ENCODE results near the gene AFF3.

AFF3 gene

GRCh38 chr2:100059638-100060037 is 82.8 kb downstream of the AFF3 start:
- Histone ChIP-seq H3K4me3 (ENCODE audit: low read length) (no peak overlapping the region), H3K27me3 (ENCODE audit: control insufficient read depth, insufficient read depth, low read length) (no peaks in the 10 kb centered on the region), H3K4me1 (ENCODE audit: control insufficient read depth, insufficient read depth, low read length) (no peaks in the 10 kb centered on the region), H3K36me3 (ENCODE audit: control insufficient read depth, insufficient read depth, low read length) (no peaks in the 10 kb centered on the region), H3K9ac (ENCODE audit: low read length) (no peak overlapping the region), H3K9me3 (ENCODE audit: control insufficient read depth, low read length) (no peaks in the 10 kb centered on the region)

GRCh38 chr2:100057901-100058261 is 84.5 kb downstream of the AFF3 start:
- Histone ChIP-seq H3K4me3 (ENCODE audit: low read length) (no peak overlapping the region), H3K9ac (ENCODE audit: low read length) (no peak overlapping the region), H3K27me3 (ENCODE audit: control insufficient read depth, insufficient read depth, low read length) (no peaks in the 10 kb centered on the region), H3K4me1 (ENCODE audit: control insufficient read depth, insufficient read depth, low read length) (no peaks in the 10 kb centered on the region), H3K9me3 (ENCODE audit: control insufficient read depth, low read length) (no peaks in the 10 kb centered on the region), H3K36me3 (ENCODE audit: control insufficient read depth, insufficient read depth, low read length) (no peaks in the 10 kb centered on the region)

- no peaks in the 10 kb centered on the region for H3K36me3 ChIP-seq (ENCODE audit: control insufficient read depth, insufficient read depth, low read length)
- no peak overlapping the region for H3K9ac ChIP-seq (ENCODE audit: low read length)
- no peaks in the 10 kb centered on the region for H3K27me3 ChIP-seq (ENCODE audit: control insufficient read depth, insufficient read depth, low read length)
- H3K4me1 ChIP-seq (ENCODE audit: control insufficient read depth, insufficient read depth, low read length): no peaks in the 10 kb centered on the region
- no peaks in the 10 kb centered on the region for H3K9me3 ChIP-seq (ENCODE audit: control insufficient read depth, low read length)
- no peak overlapping the region for H3K4me3 ChIP-seq (ENCODE audit: low read length)
Observed at GRCh38 chr2:100054426-100054825, 88.0 kb downstream of the AFF3 start.

GRCh38 chr2:100053087-100053885 is 89.1 kb downstream of the AFF3 start:
- H3K4me1 ChIP-seq (ENCODE audit: control insufficient read depth, insufficient read depth, low read length): no peaks in the 10 kb centered on the region
- H3K9me3 ChIP-seq (ENCODE audit: control insufficient read depth, low read length): no peaks in the 10 kb centered on the region
- H3K9ac ChIP-seq (ENCODE audit: low read length): no peak overlapping the region
- H3K36me3 ChIP-seq (ENCODE audit: control insufficient read depth, insufficient read depth, low read length): no peaks in the 10 kb centered on the region
- H3K4me3 ChIP-seq (ENCODE audit: low read length): no peak overlapping the region
- H3K27me3 ChIP-seq (ENCODE audit: control insufficient read depth, insufficient read depth, low read length): no peaks in the 10 kb centered on the region

GRCh38 chr2:100052650-100053049 is 89.7 kb downstream of the AFF3 start:
- Histone ChIP-seq H3K4me3 (ENCODE audit: low read length) (no peak overlapping the region), H3K9ac (ENCODE audit: low read length) (no peak overlapping the region), H3K4me1 (ENCODE audit: control insufficient read depth, insufficient read depth, low read length) (no peaks in the 10 kb centered on the region), H3K9me3 (ENCODE audit: control insufficient read depth, low read length) (no peaks in the 10 kb centered on the region), H3K36me3 (ENCODE audit: control insufficient read depth, insufficient read depth, low read length) (no peaks in the 10 kb centered on the region), H3K27me3 (ENCODE audit: control insufficient read depth, insufficient read depth, low read length) (no peaks in the 10 kb centered on the region)

GRCh38 chr2:100051253-100051652 is 91.1 kb downstream of the AFF3 start:
- no peaks in the 10 kb centered on the region for H3K27me3 ChIP-seq (ENCODE audit: control insufficient read depth, insufficient read depth, low read length)
- H3K9ac ChIP-seq (ENCODE audit: low read length): no peak overlapping the region
- H3K9me3 ChIP-seq (ENCODE audit: control insufficient read depth, low read length): no peaks in the 10 kb centered on the region
- H3K4me3 ChIP-seq (ENCODE audit: low read length): no peak overlapping the region
- H3K4me1 ChIP-seq (ENCODE audit: control insufficient read depth, insufficient read depth, low read length): no peaks in the 10 kb centered on the region
- H3K36me3 ChIP-seq (ENCODE audit: control insufficient read depth, insufficient read depth, low read length): no peaks in the 10 kb centered on the region

GRCh38 chr2:100050685-100051084 is 91.7 kb downstream of the AFF3 start:
- H3K9ac ChIP-seq (ENCODE audit: low read length): no peak overlapping the region
- no peak overlapping the region for H3K4me3 ChIP-seq (ENCODE audit: low read length)

GRCh38 chr2:100046961-100047947 is 95.1 kb downstream of the AFF3 start:
- no peaks in the 10 kb centered on the region for H3K27me3 ChIP-seq (ENCODE audit: control insufficient read depth, insufficient read depth, low read length)
- no peak overlapping the region for H3K4me3 ChIP-seq (ENCODE audit: low read length)
- H3K36me3 ChIP-seq (ENCODE audit: control insufficient read depth, insufficient read depth, low read length): no peaks in the 10 kb centered on the region
- H3K9ac ChIP-seq (ENCODE audit: low read length): no peak overlapping the region
- no peaks in the 10 kb centered on the region for H3K4me1 ChIP-seq (ENCODE audit: control insufficient read depth, insufficient read depth, low read length)
- H3K9me3 ChIP-seq (ENCODE audit: control insufficient read depth, low read length): no peaks in the 10 kb centered on the region

More at GRCh38 chr2:100050685-100051084, 91.7 kb downstream of the AFF3 start:
- no peaks in the 10 kb centered on the region for H3K9me3 ChIP-seq (ENCODE audit: control insufficient read depth, low read length)
- H3K4me1 ChIP-seq (ENCODE audit: control insufficient read depth, insufficient read depth, low read length): no peaks in the 10 kb centered on the region
- no peaks in the 10 kb centered on the region for H3K27me3 ChIP-seq (ENCODE audit: control insufficient read depth, insufficient read depth, low read length)
- no peaks in the 10 kb centered on the region for H3K36me3 ChIP-seq (ENCODE audit: control insufficient read depth, insufficient read depth, low read length)

GRCh38 chr2:100045000-100045399 is 97.4 kb downstream of the AFF3 start:
- H3K36me3 ChIP-seq (ENCODE audit: control insufficient read depth, insufficient read depth, low read length): no peaks in the 10 kb centered on the region
- no peak overlapping the region for H3K9ac ChIP-seq (ENCODE audit: low read length)
- no peak overlapping the region for H3K4me3 ChIP-seq (ENCODE audit: low read length)
- H3K9me3 ChIP-seq (ENCODE audit: control insufficient read depth, low read length): no peaks in the 10 kb centered on the region
- no peaks in the 10 kb centered on the region for H3K4me1 ChIP-seq (ENCODE audit: control insufficient read depth, insufficient read depth, low read length)
- H3K27me3 ChIP-seq (ENCODE audit: control insufficient read depth, insufficient read depth, low read length): no peaks in the 10 kb centered on the region

- Histone ChIP-seq H3K9me3 (ENCODE audit: control insufficient read depth, low read length) (no peaks in the 10 kb centered on the region), H3K9ac (ENCODE audit: low read length) (no peak overlapping the region), H3K4me1 (ENCODE audit: control insufficient read depth, insufficient read depth, low read length) (no peaks in the 10 kb centered on the region), H3K27me3 (ENCODE audit: control insufficient read depth, insufficient read depth, low read length) (no peaks in the 10 kb centered on the region), H3K4me3 (ENCODE audit: low read length) (no peak overlapping the region), H3K36me3 (ENCODE audit: control insufficient read depth, insufficient read depth, low read length) (no peaks in the 10 kb centered on the region)
Observed at GRCh38 chr2:100043891-100044255, 98.5 kb downstream of the AFF3 start.

- H3K36me3 ChIP-seq (ENCODE audit: control insufficient read depth, insufficient read depth, low read length): no peaks in the 10 kb centered on the region
- no peaks in the 10 kb centered on the region for H3K4me1 ChIP-seq (ENCODE audit: control insufficient read depth, insufficient read depth, low read length)
- no peak overlapping the region for H3K4me3 ChIP-seq (ENCODE audit: low read length)
- no peaks in the 10 kb centered on the region for H3K9me3 ChIP-seq (ENCODE audit: control insufficient read depth, low read length)
- no peak overlapping the region for H3K9ac ChIP-seq (ENCODE audit: low read length)
- H3K27me3 ChIP-seq (ENCODE audit: control insufficient read depth, insufficient read depth, low read length): no peaks in the 10 kb centered on the region
Observed at GRCh38 chr2:100043081-100043890, 99.1 kb downstream of the AFF3 start.

Measured in mucosa of stomach (tissue), 1 donor.